Tibial artery (tissue), 4 donors: ENCODE measurements around the gene LYPD4.

Experiments used
- DNase-seq, 2 donors: peaks; one replicate each; pipeline ENCODE4 v3.0.0-alpha.2; 2019
- H3K27ac ChIP-seq, 2 donors: fragments of 200-600 bp; sonication (generic) in 1 of 2; 1 replicate in 1 of 2; 2 replicates in 1 of 2; pipeline ENCODE4 v1.5.1; 2018 to 2019; ENCODE audit warnings: mild to moderate bottlenecking in 1 of 2
- H3K27me3 ChIP-seq, 2 donors: fragments of 200-600 bp; sonication (generic) in 1 of 2; one replicate each; pipeline versions ENCODE4 v1.5.1 to v1.6.0; 2016 to 2019
- H3K36me3 ChIP-seq, 3 donors: fragments of 200-600 bp; sonication (generic) in 2 of 3; one replicate each; pipeline ENCODE4 v1.5.1; 2016 to 2019; ENCODE audit warnings: mild to moderate bottlenecking in 2 of 3
- H3K4me1 ChIP-seq, 4 donors: fragments of 200-600 bp; sonication (generic) in 2 of 4; 1 replicate in 3 of 4; 2 replicates in 1 of 4; pipeline ENCODE4 v1.5.1; 2016 to 2019
- H3K4me3 ChIP-seq, 2 donors: fragments of 200-600 bp; sonication (generic) in 1 of 2; 1 replicate in 1 of 2; 2 replicates in 1 of 2; pipeline ENCODE4 v1.5.1; 2018 to 2019; ENCODE audit warnings: mild to moderate bottlenecking in 2 of 2
- H3K9me3 ChIP-seq, 3 donors: fragments of 200-600 bp; sonication (generic) in 1 of 3; one replicate each; pipeline ENCODE4 v1.5.1; 2016 to 2019
- intact Hi-C: fragments of 100-400 bp; cut with DNase I; formaldehyde crosslinking; loops from one replicate; pipeline ENCODE4 v1.15.0; 2023; ENCODE audit warnings: low total_unique reads
- TF ChIP-seq, protein P1 (sequence below), 2 experiments: fragments of 200-600 bp in 1 of 2; fragments of 450-650 bp in 1 of 2; IDR thresholded peaks; one replicate each; pipeline ENCODE4 v1.5.1; 2017 to 2019; ENCODE audit warnings: antibody characterized with exemption in 2 of 2, mild to moderate bottlenecking in 1 of 2, moderate library complexity in 1 of 2

Gene LYPD4, protein sequence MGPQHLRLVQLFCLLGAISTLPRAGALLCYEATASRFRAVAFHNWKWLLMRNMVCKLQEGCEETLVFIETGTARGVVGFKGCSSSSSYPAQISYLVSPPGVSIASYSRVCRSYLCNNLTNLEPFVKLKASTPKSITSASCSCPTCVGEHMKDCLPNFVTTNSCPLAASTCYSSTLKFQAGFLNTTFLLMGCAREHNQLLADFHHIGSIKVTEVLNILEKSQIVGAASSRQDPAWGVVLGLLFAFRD

DNA sequence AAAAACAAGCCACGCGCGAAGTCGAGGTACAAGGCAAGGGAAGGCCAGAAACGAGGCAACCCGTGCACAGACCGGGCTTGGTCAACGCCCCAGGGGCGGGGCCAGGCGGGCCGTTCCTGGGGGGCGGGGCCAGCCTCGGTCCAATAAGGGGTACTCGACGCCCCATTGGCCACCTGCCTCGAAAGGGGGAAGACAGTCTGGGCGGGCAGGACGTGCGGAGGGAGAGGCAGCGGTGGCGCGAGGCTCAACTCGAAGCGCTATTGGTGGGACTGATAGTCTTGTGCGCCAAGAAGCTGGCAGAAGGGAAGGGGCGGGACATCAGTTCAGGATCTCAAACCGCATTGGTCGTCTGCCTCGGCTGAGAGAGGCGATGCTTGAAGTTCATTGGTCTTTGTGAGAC, at the start of gene LYPD4:
Gene LYPD4 (minus strand): TSS at position 83 of the 400 bp plus-strand sequence. CDS start 5,398 bp downstream, outside the sequence.
- no peaks in the 10 kb centered on the region for H3K9me3 ChIP-seq
- H3K27ac ChIP-seq = no peak within 1 kb of the TSS
- peaks cover 0 to 24% of the 10 kb centered on the region in 2 donors for H3K27me3 ChIP-seq
- peak in 1 of 2 donors; percentile 62 for DNase-seq
- intact Hi-C loops = no loop called here
- H3K4me3 ChIP-seq = no peak within 1 kb of the TSS
- H3K36me3 ChIP-seq = no peaks in the 10 kb centered on the region
- TF ChIP-seq, protein P1, sequence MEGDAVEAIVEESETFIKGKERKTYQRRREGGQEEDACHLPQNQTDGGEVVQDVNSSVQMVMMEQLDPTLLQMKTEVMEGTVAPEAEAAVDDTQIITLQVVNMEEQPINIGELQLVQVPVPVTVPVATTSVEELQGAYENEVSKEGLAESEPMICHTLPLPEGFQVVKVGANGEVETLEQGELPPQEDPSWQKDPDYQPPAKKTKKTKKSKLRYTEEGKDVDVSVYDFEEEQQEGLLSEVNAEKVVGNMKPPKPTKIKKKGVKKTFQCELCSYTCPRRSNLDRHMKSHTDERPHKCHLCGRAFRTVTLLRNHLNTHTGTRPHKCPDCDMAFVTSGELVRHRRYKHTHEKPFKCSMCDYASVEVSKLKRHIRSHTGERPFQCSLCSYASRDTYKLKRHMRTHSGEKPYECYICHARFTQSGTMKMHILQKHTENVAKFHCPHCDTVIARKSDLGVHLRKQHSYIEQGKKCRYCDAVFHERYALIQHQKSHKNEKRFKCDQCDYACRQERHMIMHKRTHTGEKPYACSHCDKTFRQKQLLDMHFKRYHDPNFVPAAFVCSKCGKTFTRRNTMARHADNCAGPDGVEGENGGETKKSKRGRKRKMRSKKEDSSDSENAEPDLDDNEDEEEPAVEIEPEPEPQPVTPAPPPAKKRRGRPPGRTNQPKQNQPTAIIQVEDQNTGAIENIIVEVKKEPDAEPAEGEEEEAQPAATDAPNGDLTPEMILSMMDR (IDR thresholded peaks at IDR 0.05) = no peak
- H3K4me1 ChIP-seq = no peaks in the 10 kb centered on the region

DNA sequence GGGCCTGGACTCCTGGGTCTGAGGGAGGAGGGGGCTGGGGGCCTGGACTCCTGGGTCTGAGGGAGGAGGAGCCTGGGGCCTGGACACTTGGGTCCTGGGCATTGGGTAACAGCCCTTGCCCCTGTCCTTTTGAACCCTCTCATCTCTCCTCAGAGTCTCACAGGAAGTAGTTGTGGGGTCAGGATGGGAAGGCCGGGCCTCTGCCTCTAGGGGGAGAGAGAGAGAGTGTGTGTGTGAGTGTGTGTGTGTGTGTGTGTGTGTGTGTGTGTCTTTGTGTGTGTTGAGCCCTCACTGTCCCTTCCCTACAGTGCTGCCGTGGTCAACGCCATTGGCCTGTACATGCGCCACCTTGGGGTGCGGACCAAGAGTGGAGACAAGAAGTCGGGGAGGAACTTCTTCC, 49.4 kb upstream of the LYPD4 start:
- H3K27ac ChIP-seq = no peak overlapping the region
- no peaks in the 10 kb centered on the region for H3K9me3 ChIP-seq
- DNase-seq = no peak
- H3K27me3 ChIP-seq = no peaks in the 10 kb centered on the region
- H3K4me1 ChIP-seq = no peaks in the 10 kb centered on the region
- peaks cover 39 to 93% (median 62%) of the 10 kb centered on the region in 3 donors for H3K36me3 ChIP-seq
- H3K4me3 ChIP-seq = no peak overlapping the region
- TF ChIP-seq, protein P1 (IDR thresholded peaks at IDR 0.05) = no peak
- intact Hi-C loops = no loop called here

DNA sequence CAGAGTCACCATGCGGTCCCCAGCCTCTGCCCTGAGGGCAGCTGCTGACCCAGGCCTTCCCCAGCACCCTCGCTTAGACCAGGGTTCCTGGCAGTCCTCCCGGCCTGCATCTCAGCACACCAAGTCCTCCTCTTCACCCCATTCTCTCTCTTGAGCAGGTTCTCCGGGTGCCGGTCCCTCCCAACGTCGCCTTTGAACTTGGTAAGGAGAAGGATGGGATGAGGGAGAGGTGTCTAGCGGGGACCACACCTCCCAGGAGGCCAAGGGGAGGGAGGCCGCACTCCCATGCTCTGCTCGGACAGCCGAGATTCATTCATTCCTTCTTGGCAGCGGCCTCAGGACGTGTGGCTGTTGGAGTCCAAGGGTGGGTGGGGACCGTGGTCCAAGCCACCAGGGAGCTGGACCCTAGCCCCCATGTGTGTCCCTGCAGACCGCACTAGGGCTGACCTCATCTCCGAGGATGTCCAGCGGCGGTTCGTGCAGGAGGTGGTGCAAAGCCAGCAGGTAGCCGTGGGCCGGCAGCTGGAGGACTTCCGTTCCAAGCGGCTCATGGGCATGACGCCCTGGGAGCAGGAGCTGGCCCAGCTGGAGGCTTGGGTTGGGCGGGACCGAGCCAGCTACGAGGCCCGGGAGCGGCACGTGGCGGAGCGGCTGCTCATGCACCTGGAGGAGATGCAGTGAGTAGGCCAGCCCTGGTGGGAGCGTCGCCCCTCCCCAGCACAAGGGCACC, 47.9 kb upstream of the LYPD4 start:
- Histone ChIP-seq H3K9me3 (no peaks in the 10 kb centered on the region), H3K27me3 (no peaks in the 10 kb centered on the region), H3K4me3 (no peak overlapping the region), H3K4me1 (peaks cover 0 to 9% (median 0%) of the 10 kb centered on the region in 4 donors), H3K27ac (no peak overlapping the region), H3K36me3 (peaks cover 27 to 86% (median 52%) of the 10 kb centered on the region in 3 donors)
- TF ChIP-seq, protein P1 (IDR thresholded peaks at IDR 0.05) = no peak
- intact Hi-C loops = no loop called here
- DNase-seq = no peak

DNA sequence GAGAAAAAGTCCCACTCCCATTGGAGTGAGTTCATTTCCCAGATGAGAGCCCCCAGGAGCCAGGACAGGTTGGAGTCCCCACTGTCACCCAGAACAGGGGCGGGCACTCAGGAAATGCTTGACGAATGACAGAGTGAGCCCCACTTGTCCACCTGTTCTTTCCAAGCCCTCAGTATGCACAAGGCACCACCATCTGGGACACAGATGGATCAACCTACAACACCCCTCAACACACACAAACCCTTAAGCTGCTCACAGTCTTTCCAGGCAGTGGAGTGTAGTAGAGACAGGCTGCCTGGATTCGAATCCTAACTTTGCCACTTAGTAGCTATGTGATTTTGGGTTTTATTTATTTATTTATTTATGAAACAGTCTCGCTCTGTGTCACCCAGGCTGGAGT, 46.5 kb upstream of the LYPD4 start:
- peaks cover 22 to 72% (median 42%) of the 10 kb centered on the region in 3 donors for H3K36me3 ChIP-seq
- peaks cover 0 to 18% (median 0%) of the 10 kb centered on the region in 4 donors for H3K4me1 ChIP-seq
- intact Hi-C loops = no loop called here
- no peaks in the 10 kb centered on the region for H3K27me3 ChIP-seq
- H3K27ac ChIP-seq = no peak overlapping the region
- no peak for DNase-seq
- no peak overlapping the region for H3K4me3 ChIP-seq
- H3K9me3 ChIP-seq = no peaks in the 10 kb centered on the region
- TF ChIP-seq, protein P1 (IDR thresholded peaks at IDR 0.05) = no peak

DNA sequence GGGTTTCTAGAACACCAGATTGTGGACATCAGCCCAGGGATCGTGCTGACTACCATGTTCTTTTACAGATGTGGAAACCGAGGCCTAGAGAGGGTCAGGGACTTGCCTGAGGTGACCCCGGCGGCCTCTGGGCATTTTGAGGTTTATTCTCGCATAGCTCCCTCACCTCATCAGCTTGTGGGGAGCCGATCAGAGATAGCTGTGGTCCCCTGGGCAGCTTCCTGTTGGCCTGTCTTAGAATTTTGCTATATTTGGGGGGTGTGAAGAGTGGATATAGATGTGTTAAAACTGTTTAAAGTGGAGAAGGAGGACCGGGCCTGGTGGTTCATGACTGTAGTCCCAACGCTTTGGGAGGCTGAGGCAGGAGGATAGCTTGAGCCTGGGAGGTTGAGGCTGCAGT, 45.4 kb upstream of the LYPD4 start:
- H3K4me1 ChIP-seq = peaks cover 0 to 28% (median 4%) of the 10 kb centered on the region in 4 donors
- no peak overlapping the region for H3K27ac ChIP-seq
- intact Hi-C loops = no loop called here
- H3K27me3 ChIP-seq = no peaks in the 10 kb centered on the region
- no peak for DNase-seq
- H3K9me3 ChIP-seq = no peaks in the 10 kb centered on the region
- H3K4me3 ChIP-seq = no peak overlapping the region
- H3K36me3 ChIP-seq = peaks cover 14 to 62% (median 31%) of the 10 kb centered on the region in 3 donors
- TF ChIP-seq, protein P1 (IDR thresholded peaks at IDR 0.05) = no peak
